HepG2 (cell line): ENCODE measurements around the gene FAM177B. TPM values are rescaled to one million over a fixed set of nuclear protein-coding genes. Genes with fewer than 3 reads are reported as not detected.

Experiments used
- EHMT2 ChIP-seq: fragments of 200-600 bp; sonication (generic); IDR thresholded peaks from 2 replicates; pipeline ENCODE4 v1.7.0; 2017; ENCODE audit warnings: antibody characterized with exemption, low read depth, low read length, borderline replicate concordance
- ELF1 ChIP-seq: sonication (generic); formaldehyde crosslinking; IDR thresholded peaks from 2 replicates; pipeline ENCODE4 v1.4.0; 2020; ENCODE audit warnings: missing genetic modification reagents
- ESRRA ChIP-seq: sonication (generic); formaldehyde crosslinking; IDR thresholded peaks from 2 replicates; pipeline ENCODE4 v1.5.1; 2020; ENCODE audit warnings: mild to moderate bottlenecking, low read depth, missing genetic modification reagents
- IKZF4 ChIP-seq: sonication (generic); formaldehyde crosslinking; IDR thresholded peaks from 2 replicates; pipeline ENCODE4 v1.5.1; 2020; ENCODE audit warnings: borderline replicate concordance, mild to moderate bottlenecking, low read depth, missing genetic modification reagents; ENCODE audit errors: not compliant biosample characterization
- IKZF5 ChIP-seq: IDR thresholded peaks from 2 replicates; pipeline ENCODE4 v1.6.1; 2018; ENCODE audit warnings: missing genetic modification reagents, mild to moderate bottlenecking, missing compliant biosample characterization
- MLXIP ChIP-seq: sonication (generic); formaldehyde crosslinking; IDR thresholded peaks from 2 replicates; pipeline ENCODE4 v1.9.0; 2021; ENCODE audit warnings: missing genetic modification reagents, borderline replicate concordance
- NCOA1 ChIP-seq: sonication (generic); formaldehyde crosslinking; IDR thresholded peaks from 2 replicates; pipeline ENCODE4 v1.9.0; 2021; ENCODE audit warnings: missing genetic modification reagents
- NFKBIZ ChIP-seq: IDR thresholded peaks from 2 replicates; pipeline ENCODE4 v1.6.1; 2018; ENCODE audit warnings: missing genetic modification reagents, missing compliant biosample characterization
- NFYC ChIP-seq: IDR thresholded peaks from 2 replicates; pipeline ENCODE4 v1.6.1; 2016; ENCODE audit warnings: missing genetic modification reagents, missing compliant biosample characterization
- PPARG ChIP-seq: conservative IDR thresholded peaks from 2 replicates; pipeline ENCODE4 v1.6.1; 2016; ENCODE audit warnings: missing biosample characterization, missing genetic modification reagents
- PRDM4 ChIP-seq: sonication (generic); formaldehyde crosslinking; IDR thresholded peaks from 2 replicates; pipeline ENCODE4 v1.9.0; 2021; ENCODE audit warnings: missing genetic modification reagents, borderline replicate concordance
- RCOR2 ChIP-seq: IDR thresholded peaks from 2 replicates; pipeline ENCODE4 v1.6.1; 2016; ENCODE audit warnings: missing biosample characterization, missing genetic modification reagents
- STAT5B ChIP-seq: sonication (generic); formaldehyde crosslinking; IDR thresholded peaks from 2 replicates; pipeline ENCODE4 v1.4.0; 2020; ENCODE audit warnings: missing genetic modification reagents
- TEAD2 ChIP-seq: sonication (generic); formaldehyde crosslinking; IDR thresholded peaks from 2 replicates; pipeline ENCODE4 v1.9.0; 2021; ENCODE audit warnings: missing genetic modification reagents
- XBP1 ChIP-seq: sonication (generic); formaldehyde crosslinking; IDR thresholded peaks from 2 replicates; pipeline ENCODE4 v1.5.0; 2020; ENCODE audit warnings: missing genetic modification reagents
- ZNF317 ChIP-seq: sonication (generic); formaldehyde crosslinking; IDR thresholded peaks from 2 replicates; pipeline ENCODE4 v1.5.0; 2020; ENCODE audit warnings: mild to moderate bottlenecking, missing genetic modification reagents
- ZNF609 ChIP-seq: sonication (generic); formaldehyde crosslinking; IDR thresholded peaks from 2 replicates; pipeline ENCODE4 v1.4.0; 2020; ENCODE audit warnings: mild to moderate bottlenecking, missing genetic modification reagents, borderline replicate concordance
- ZNF891 ChIP-seq: sonication (generic); formaldehyde crosslinking; IDR thresholded peaks from 2 replicates; pipeline ENCODE4 v1.5.0; 2020; ENCODE audit warnings: mild to moderate bottlenecking, missing genetic modification reagents
- polyA plus RNA-seq, 8 experiments: library from polyadenylated mRNA; depleted of rRNA in 3 of 8; stranded (reverse) in 7 of 8; unstranded in 1 of 8; fragments of >200 nt; fragmentation: Illumina TruSeq in 4 of 8; extraction: Trizol in 4 of 8; gene quantifications; 2 replicates each; pipeline versions ENCODE4 v1.2.1 to v1.2.3, GENCODE V29; 2011 to 2016; ENCODE audit warnings: low read depth in 4 of 8, missing spikeins in 1 of 8, mixed read lengths in 1 of 8; ENCODE audit not compliant: insufficient read depth in 1 of 8
- total RNA-seq, 5 experiments: library from RNA; depleted of rRNA; stranded (reverse); fragments of >200 nt; fragmentation: Illumina TruSeq; extraction: Trizol; gene quantifications; 2 replicates each; pipeline ENCODE4 v1.2.3, GENCODE V29; 2016; ENCODE audit warnings: low read depth in 1 of 5

FAM177B gene
- total and polyA plus RNA-seq, 2 of the 13 experiments (the other 11 are each of a cell fraction or from before 2014, with no cell fraction given) = 0.05 TPM; not detected in 1

GRCh38 chr1:222713091-222713961, 23.7 kb upstream of the FAM177B start (continued):
- TF ChIP-seq RCOR2 (CRISPR knock-in tag) (no peak), ELF1 (CRISPR knock-in tag) (peak; percentile 96), MLXIP (no peak), IKZF5 (CRISPR knock-in tag) (no peak; the same call in 1 of the 2 replicates), ZNF891 (CRISPR knock-in tag) (no peak), EHMT2 (no peak), ESRRA (CRISPR knock-in tag) (no peak), PPARG (no peak), IKZF4 (CRISPR knock-in tag) (no peak), NFKBIZ (no peak), PRDM4 (CRISPR knock-in tag) (no peak), NFYC (0 out of 2 replicates have a peak, but pooled peaks have one; percentile 27), NCOA1 (peak; percentile 89; the same call in 1 of the 2 replicates), ZNF609 (no peak), TEAD2 (CRISPR knock-in tag) (no peak), ZNF317 (CRISPR knock-in tag) (0 out of 2 replicates have a peak, but pooled peaks have one; percentile 47), STAT5B (no peak), XBP1 (CRISPR knock-in tag) (no peak)
